ENCODE data around the gene SECISBP2. TPM values are rescaled to one million over a fixed set of nuclear protein-coding genes. Genes with fewer than 3 reads are reported as not detected.

The SECISBP2 gene
- total and polyA plus RNA-seq, 11 donors, result 13.0 to 27.5 (median 15.5) TPM

- 89 to 97% (median 92%) methylated on average over 11 of the region's 11 CpGs for WGBS, 4 donors
- intact Hi-C loops (cut with DNase I), result no loop called here
Measured at GRCh38 chr9:89395931-89396710, 77.8 kb downstream of the SECISBP2 start.

GRCh38 chr9:89397471-89397870, 79.2 kb downstream of the SECISBP2 start:
- TF ChIP-seq POLR2A (IDR thresholded peaks at IDR 0.05), result no peak
- no peak for TF ChIP-seq CTCF (IDR thresholded peaks at IDR 0.05)
- peaks cover 0 to 96% (median 13%) of the 10 kb centered on the region in 9 donors for H3K36me3 ChIP-seq
- WGBS, 4 donors, result 84 to 91% (median 87%) methylated on average over 5 of the region's 5 CpGs

More at GRCh38 chr9:89395931-89396710, 77.8 kb downstream of the SECISBP2 start:
- no peaks in the 10 kb centered on the region for H3K27me3 ChIP-seq
- H3K9me3 ChIP-seq, result no peaks in the 10 kb centered on the region
- peaks cover 0 to 96% (median 13%) of the 10 kb centered on the region in 9 donors for H3K36me3 ChIP-seq
- ATAC-seq (no peak), DNase-seq (peak in 1 of 5 donors; percentile 37)
- H3K4me3 ChIP-seq, result no peak overlapping the region
- TF ChIP-seq POLR2A (IDR thresholded peaks at IDR 0.05) (no peak), CTCF (IDR thresholded peaks at IDR 0.05) (no peak)
- H3K27ac ChIP-seq, result no peak overlapping the region
- peaks cover 0 to 30% (median 0%) of the 10 kb centered on the region in 12 donors for H3K4me1 ChIP-seq

GRCh38 chr9:89398621-89399020, 80.3 kb downstream of the SECISBP2 start:
- no peak overlapping the region for H3K4me3 ChIP-seq
- H3K9me3 ChIP-seq, result no peaks in the 10 kb centered on the region
- peaks cover 0 to 48% (median 0%) of the 10 kb centered on the region in 12 donors for H3K4me1 ChIP-seq
- ATAC-seq (no peak), DNase-seq (no peak)
- peaks cover 0 to 94% (median 6%) of the 10 kb centered on the region in 9 donors for H3K36me3 ChIP-seq
- H3K27ac ChIP-seq, result peak overlapping the region in 1 of 12 donors; percentile 20
- intact Hi-C loops (cut with DNase I), result no loop called here
- no peaks in the 10 kb centered on the region for H3K27me3 ChIP-seq
- TF ChIP-seq CTCF (IDR thresholded peaks at IDR 0.05) (no peak), POLR2A (IDR thresholded peaks at IDR 0.05) (no peak)
- 93 to 100% (median 95%) methylated on average over 5 of the region's 5 CpGs for WGBS, 4 donors

More at GRCh38 chr9:89397471-89397870, 79.2 kb downstream of the SECISBP2 start:
- intact Hi-C loops (cut with DNase I), result no loop called here
- H3K27ac ChIP-seq, result no peak overlapping the region
- no peaks in the 10 kb centered on the region for H3K27me3 ChIP-seq
- no peak overlapping the region for H3K4me3 ChIP-seq
- no peaks in the 10 kb centered on the region for H3K9me3 ChIP-seq
- DNase-seq (no peak), ATAC-seq (no peak)
- H3K4me1 ChIP-seq, result peaks cover 0 to 42% (median 0%) of the 10 kb centered on the region in 12 donors

- DNase-seq, result peak in 1 of 5 donors; percentile 5
- Histone ChIP-seq H3K4me1 (peaks cover 0 to 53% (median 0%) of the 10 kb centered on the region in 12 donors), H3K27ac (peak overlapping the region in 1 of 12 donors; percentile 86), H3K4me3 (no peak overlapping the region), H3K9me3 (no peaks in the 10 kb centered on the region), H3K27me3 (no peaks in the 10 kb centered on the region), H3K36me3 (peaks cover 0 to 81% (median 6%) of the 10 kb centered on the region in 9 donors)
- intact Hi-C loops (cut with DNase I), result no loop called here
- WGBS, 4 donors, result 86 to 93% (median 89%) methylated on average over 12 of the region's 12 CpGs
- TF ChIP-seq POLR2A (IDR thresholded peaks at IDR 0.05) (no peak), CTCF (IDR thresholded peaks at IDR 0.05) (no peak)
- peak; percentile 42 to 72 (median 62) for ATAC-seq
Measured at GRCh38 chr9:89400403-89401116, 82.3 kb downstream of the SECISBP2 start.

Measured in heart left ventricle (tissue), 16 donors.